HCEC 1CT (cell line): ENCODE data around the gene CREB3L1.

Source experiments
- DNase-seq: peaks from one replicate; pipeline ENCODE4 v3.0.0-alpha.2; 2017

CREB3L1 gene, protein sequence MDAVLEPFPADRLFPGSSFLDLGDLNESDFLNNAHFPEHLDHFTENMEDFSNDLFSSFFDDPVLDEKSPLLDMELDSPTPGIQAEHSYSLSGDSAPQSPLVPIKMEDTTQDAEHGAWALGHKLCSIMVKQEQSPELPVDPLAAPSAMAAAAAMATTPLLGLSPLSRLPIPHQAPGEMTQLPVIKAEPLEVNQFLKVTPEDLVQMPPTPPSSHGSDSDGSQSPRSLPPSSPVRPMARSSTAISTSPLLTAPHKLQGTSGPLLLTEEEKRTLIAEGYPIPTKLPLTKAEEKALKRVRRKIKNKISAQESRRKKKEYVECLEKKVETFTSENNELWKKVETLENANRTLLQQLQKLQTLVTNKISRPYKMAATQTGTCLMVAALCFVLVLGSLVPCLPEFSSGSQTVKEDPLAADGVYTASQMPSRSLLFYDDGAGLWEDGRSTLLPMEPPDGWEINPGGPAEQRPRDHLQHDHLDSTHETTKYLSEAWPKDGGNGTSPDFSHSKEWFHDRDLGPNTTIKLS

DNA sequence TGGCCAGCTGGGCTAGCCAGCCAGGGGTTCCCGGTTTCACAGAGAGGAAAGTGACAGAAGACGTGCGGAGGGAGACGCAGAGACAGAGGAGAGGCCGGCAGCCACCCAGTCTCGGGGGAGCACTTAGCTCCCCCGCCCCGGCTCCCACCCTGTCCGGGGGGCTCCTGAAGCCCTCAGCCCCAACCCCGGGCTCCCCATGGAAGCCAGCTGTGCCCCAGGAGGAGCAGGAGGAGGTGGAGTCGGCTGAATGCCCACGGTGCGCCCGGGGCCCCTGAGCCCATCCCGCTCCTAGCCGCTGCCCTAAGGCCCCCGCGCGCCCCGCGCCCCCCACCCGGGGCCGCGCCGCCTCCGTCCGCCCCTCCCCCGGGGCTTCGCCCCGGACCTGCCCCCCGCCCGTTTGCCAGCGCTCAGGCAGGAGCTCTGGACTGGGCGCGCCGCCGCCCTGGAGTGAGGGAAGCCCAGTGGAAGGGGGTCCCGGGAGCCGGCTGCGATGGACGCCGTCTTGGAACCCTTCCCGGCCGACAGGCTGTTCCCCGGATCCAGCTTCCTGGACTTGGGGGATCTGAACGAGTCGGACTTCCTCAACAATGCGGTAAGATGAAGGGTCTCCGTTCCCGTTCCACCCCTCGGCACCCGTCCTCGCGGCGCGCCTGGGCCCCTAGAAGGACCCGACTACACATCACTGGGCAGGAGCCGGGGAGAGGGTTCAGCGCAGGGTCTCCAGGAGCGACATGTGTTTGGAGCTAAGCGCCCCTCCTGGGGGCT is at the start of gene CREB3L1:
CREB3L1 (plus strand) TSS at position 41 of the 765 bp plus-strand sequence; CDS start at position 491, 450 bp downstream.
- no peak for DNase-seq

DNA sequence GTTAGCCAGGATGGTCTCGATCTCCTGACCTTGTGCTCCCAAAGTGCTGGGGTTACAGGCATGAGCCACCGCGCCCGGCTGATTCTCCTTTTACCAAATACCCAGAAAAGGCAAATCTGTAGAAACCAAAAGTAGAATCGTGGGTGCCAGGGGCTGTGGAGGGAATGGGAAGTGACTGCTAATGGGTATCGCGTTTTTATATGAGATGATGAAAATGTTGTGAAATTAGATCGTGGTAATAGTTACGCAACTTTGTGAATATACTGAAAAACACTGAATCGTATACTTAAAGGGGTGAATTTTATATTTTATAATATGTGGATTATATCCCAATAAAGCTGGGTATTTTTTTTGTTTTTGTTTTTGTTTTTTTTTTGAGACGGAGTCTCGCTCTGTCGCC is 48.2 kb upstream of the CREB3L1 start:
- DNase-seq, result no peak

DNA sequence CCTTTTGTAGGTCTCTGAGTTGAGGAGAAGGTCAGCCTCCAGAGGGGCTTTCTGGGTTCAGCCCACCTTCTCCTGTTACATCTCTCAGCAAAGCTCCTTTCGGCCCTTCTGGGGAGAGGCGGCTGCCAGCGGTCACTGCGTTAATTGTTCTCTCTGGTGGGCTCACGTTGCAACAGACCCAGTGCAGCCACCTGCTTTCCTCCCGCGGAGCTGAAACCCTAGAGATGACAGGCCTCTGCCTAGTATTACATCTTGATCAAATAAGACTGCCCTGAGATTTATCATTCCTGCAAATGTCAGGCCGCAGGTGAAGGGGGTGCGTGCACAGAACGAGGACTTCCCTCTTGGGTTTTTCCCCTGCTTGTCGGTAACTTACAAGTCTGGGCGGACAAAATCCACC is 43.2 kb upstream of the CREB3L1 start:
- DNase-seq, result no peak

DNA sequence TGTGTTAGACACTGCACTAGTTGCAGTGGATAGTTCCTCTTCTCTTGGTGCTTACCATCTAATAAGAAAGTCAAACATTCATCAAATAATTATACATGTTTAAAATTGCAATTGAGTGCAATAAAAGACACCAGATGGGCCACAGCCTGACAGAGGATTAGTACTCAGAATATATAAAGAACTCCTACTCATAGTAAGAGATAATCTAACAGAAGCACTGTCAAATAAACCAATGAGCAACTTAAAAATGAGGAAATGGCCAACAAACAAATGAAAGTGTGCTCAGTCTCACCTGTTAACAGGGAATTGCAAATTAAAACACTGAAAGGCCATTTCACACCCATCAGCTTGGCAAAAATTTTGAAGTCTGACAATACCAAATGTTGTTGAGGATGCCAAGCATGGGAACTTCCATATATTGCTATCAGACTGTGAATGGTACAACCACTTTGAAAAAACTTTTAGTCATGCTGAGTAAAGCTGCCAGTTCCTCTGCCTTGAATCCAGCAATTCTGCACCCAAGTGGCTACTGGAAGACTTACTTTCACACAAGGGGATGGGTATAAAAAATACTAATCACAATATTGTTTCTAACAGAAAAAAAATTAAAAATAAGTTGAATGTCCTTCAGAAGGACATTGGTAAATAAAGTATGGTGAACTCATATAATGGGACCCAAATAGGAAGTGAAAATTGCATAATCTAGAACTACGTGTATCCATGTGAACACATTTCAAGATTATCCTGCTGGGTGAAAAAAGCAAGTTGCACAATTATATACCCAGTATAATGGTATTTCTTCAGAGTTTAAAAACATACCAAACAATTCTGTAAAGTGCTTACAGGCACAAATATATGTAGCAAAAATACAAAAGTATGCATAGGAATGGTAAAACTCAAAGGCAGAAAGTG is 41.4 kb upstream of the CREB3L1 start:
- DNase-seq, result peak; percentile 30

DNA sequence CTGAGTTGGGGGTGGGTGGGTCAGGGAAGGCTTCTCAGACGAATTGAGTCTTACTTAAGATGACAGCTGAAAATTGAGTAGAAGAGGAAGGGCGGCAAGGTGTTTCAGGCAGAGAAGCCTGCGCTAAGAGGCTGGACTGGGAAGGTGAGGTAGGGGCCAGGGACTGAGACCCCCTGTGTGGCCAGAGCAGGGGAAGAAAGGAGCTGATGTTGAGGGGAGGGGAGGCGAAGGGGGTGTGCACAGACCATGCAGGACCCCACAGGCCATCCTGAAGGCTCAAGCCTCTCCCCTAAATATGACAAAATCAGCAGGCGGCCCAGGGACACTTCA is 40.6 kb upstream of the CREB3L1 start:
- no peak for DNase-seq

DNA sequence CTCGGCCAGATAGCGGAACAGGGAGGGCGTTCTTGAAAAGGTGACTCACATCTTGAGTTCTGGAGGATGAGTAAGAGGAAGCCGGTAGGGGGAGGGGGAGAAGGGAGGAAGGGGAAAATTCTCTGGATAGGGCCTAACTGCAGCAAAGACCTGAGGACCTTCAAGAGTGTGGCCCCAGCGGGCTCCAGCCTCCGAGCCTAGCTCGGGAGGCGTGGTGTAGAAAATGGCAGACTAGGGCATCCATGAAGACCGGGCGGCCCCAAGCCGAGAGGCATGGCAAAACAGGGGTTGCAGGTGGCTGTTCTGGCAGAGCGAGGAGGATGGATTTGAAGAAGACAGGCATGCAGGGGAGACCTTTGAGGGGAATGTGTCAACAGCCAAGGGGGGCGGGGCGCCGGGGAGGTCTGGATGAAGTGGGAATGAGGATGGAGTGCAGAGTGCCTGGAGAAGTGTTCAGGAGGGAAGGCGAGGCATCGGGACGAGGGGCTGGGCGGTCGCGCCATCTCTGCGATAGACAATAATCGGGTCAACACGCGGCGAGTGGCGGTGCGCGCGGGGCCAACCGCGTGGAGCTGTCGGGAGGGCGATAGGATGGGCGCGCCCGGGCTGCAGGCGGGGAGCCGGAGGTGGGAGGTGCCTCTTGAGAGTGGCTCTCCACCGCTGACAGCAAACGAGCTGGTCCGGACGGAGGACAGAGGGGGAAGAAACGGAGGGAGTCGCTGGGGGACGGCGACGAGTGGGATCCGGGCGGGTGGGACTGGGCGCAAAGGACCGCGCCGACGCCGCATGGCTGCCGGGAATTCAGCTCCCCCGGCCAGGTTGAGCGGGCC is 40.0 kb upstream of the CREB3L1 start:
- peak; percentile 92 for DNase-seq

DNA sequence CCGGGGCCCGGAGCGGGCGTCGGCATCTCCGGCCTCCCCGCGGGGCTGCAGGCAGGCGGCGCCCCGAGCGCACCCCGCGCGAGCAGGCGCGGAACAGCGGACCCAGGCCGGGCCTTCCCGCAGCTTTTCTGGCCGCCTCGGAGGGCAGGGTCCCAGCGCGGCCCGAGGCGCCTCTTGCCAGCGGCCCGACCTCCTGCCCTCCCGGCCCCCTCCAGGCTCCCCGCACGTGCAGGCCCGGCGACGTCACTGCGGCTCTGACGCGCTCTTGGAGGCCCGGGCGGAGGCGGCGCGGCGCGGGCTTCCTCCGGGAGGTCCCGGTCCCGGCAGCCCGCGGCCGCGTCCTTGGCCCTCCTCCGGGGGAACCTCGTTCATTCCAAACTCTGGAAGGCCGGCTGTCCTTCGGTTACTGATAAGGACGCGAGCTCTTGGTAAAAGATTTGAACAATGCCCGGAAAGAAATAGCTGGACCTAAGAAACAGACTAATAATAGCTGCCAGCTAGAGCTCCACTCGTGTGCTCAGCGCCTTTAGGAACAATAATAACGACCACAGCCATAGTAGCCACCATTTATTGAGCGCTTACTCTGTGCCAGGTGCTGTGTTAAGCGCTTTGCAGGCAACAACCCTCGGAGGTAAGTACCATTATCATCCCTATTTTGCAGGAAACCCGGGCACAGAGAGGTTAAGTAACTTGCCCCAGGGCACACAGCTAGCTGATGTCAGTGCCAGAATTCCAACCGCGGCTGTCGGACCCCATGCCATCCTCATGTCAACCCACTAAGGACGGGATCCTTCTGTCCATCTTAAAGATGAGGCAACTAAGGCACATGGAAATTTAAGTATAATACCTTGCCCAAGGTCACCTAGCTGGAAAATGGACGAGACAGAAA is 39.1 kb upstream of the CREB3L1 start:
- peak; percentile 46 for DNase-seq

DNA sequence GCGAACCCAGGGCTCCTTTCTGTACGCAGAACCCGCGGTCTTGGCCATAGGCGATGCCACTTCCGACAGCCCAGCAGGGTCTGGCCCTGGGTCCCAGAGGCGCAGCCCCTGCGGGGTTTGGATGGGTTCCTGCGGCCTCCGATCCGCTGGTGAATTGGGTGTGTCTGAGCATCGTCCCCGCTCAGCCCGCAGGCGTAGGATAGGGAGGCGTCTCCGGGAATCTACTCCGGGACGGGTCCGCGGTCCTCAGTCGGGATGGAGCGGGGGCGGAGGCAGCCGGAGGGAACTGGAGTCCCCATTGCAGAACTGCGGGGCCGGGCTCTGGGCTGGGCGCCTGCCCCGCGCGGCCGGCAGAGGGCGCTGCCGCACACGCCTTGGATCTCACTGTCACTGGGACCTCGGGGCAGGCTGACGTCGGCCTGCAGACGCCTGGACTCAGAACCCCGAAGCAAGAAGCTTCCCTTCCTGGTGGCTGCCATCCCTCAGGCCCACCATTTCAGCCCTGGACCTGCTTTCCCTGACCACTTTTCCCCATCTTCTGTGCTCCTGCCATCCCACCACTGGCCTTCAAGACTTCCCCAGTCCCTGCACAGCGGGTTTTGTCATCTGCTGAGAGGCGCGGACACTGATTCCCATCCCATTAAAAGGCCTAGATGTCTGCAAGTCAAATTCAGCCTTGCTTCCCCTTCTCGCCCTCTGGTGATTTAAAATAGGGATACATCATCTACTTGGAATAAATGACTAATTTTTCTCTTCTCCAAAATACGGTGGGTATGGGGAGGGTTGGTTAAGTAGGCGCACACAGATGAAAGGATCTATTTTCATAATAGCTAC is 38.3 kb upstream of the CREB3L1 start:
- DNase-seq, result peak; percentile 86

DNA sequence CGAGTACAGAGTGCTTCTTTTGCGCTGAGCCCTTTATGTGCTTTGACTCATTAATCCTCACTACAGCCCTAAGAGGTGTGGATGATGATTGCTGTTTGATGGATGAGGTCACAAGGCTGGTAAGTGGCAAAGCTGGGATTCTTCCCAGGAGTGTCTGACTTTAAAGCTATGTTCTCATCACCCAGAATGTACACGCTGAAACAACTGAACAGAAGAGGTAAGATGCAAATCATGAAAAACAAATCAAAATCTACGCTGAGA is 37.7 kb upstream of the CREB3L1 start:
- peak; percentile 3 for DNase-seq

DNA sequence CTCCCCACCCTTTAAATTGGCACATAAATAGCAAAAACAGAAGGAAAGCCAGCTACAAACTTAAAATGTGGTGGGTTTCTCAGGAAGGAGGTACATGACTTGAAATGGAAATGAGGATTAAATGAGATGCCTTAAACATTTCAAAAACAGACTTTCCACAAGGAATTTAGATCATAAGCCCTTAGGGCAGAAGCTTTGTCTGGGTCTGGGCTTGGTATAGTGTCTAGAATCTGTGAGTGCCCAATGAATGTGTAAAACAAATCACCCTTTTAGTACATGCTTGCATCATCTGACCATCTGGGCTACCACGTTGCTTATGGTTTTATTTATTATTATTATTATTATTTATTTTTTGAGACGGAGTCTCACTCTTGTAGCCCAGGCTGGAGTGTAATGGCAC is 37.1 kb upstream of the CREB3L1 start:
- no peak for DNase-seq

DNA sequence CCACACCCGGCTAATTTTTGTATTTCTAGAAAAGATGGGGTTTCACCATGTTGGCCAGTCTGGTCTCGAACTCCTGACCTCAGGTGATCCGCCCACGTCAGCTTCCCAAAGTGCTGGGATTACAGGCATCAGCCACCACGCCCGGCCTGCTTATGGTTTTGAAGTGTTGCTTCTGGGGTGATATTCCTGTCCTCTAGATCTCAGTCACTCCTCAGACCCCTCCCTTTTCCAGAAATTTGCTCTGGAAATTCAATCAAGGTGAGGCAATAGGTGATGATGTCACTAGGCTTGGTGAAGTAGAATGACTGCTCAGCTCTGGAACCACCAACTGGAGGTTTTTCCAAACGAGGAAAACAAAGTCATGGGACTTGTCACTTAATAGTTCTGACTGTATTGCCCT is 36.6 kb upstream of the CREB3L1 start:
- DNase-seq, result no peak

DNA sequence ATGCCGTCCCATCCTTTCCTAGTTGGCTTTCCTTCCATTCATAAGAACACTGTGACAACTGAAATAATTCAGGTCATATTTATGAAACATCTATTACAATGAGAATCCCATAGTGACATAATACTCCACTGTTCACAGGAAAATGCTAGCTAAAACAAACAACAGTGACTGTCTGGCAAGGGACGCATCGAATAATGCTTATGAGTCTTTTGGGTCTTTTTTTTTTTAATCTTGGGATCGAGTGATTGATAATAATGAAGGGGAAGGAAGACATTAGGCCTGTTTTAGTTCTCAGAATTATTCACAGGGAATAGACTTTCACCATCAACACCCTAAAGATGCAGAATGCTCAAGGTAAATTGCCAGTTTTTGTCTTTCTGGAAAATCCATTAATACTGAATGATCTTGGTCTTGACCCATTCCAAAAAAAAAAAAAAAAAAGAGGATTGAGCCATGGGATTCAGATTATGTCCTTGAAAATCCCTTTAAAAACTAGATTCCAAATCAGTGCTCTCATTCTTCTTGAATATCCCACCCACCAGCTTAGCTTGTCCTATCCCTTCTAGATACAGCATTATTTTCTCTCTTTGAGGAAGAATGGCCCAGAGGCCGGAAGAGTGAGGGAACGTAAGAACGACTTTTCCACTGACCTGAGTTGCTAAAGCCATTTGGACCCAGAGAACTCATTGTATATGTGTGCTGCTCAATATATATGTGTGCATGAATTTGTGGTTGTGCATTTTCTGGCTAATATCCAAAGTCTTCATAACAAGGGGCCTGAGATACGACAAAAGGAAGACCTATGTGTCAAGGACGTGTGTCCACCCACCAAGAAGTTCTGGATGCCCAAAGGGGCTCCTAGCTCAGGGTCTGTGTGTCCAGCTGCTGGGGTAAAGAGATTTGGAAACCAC is 35.2 kb upstream of the CREB3L1 start:
- DNase-seq, result no peak

DNA sequence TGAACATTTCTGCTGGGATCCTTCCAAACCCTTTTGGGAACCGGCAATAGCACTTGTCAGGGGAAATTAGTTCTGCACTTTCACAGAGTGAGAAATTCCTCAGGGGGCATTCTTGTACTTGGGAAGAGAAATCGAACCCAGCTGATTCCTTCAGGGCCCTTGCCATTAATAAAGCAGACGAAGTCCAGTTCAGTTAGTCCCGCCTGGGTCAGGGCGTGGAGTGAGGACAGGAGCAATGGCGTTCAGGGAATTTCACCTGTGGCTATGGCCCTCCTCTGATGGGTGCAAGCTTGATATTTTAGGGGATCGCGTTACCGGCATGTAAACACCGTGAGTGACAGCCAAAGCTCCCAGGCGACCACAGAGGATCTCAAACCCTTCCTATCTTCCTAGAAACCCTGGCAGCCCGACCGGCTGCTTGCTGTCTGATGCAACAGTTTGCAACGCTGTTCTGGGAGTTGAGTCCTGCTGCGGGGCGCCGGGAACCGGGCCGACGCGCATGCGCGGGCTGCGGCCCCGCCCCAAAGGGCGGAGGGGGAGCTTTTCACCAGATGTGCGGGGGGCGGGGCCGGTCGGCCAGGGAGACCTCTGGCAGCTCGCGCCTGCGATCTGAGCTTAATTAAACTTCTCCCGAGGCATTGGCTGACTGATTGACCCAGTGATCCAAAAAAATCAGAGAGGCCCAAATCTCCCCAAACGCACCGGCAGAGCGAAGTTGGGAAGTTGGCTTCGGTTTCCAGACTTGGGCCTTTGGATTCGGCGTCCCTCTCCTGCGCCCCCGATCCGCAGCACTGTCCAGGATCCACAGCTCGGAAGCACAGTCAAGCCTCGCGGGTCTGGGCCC is 34.3 kb upstream of the CREB3L1 start:
- DNase-seq, result peak; percentile 90

DNA sequence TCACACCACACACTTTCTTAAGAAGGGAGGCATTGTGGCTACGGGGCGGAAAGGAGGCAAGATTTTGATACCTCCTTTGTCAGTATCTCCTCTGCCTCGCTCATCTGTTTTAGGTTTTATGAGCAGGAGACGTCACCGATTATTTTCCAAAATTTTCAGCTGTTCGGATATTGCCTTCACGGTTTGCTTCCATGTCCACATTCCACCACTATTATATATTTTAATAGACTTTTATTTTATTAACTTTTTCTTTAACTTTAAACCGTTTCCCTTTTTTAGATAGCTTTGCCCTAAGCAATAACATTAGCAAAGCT is 33.7 kb upstream of the CREB3L1 start:
- DNase-seq, result no peak

DNA sequence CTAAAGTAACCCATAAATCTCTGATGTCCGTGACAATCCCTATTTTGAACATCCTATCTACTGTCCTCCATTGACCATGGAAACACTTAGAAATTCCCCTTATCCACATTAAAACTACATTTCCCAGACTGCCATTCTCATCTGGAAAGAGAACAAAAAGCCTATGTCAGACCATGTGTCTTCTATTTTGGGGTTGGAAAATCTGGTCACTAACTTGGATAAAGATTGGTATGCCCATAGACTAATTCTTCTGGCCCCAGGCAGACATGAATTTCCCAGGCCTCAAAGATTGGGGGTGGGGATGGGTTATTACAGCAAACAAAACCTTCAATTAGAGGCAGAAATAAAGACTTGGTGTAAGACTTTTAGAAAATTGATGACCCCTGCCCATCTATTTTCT is 30.9 kb upstream of the CREB3L1 start:
- DNase-seq, result peak; percentile 43

DNA sequence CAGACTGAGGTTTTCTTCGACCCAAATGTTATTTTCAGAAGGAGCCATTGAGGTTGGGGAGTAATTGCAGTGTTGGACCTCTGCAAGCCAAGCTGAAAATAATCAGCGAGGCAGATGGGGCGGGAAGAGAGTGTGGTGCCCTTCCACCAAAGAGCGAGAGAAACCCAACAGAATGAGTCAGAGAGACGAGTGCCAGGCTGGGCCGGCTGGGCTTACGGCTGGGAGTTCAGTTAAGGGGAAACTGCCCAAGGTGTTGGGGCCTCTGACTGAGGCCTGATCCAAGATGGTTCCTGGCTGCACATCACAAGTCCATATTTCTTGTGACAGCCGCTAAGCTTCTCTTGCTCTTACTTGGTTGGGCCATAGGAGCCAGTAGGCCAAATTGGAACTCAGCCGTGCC is 30.4 kb upstream of the CREB3L1 start:
- DNase-seq, result peak; percentile 8

DNA sequence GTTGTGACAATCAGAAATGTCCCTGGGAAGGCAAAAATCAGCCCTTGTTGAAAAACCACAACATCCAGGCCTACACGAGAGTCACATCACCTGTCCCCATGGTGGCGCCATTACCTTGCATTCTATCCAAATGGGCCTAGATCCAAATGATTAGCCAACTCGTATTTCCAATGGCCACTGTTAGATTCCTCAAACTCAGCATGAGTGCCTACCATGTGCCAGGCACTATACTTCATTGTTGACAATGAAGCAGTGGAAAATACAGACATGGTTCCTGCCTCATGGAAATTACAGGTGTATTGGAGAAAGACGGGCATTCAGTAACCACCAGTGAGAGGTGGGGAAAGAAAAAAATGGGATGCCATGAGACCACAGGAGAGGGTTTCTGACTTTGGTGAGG is 29.8 kb upstream of the CREB3L1 start:
- DNase-seq, result peak; percentile 52

DNA sequence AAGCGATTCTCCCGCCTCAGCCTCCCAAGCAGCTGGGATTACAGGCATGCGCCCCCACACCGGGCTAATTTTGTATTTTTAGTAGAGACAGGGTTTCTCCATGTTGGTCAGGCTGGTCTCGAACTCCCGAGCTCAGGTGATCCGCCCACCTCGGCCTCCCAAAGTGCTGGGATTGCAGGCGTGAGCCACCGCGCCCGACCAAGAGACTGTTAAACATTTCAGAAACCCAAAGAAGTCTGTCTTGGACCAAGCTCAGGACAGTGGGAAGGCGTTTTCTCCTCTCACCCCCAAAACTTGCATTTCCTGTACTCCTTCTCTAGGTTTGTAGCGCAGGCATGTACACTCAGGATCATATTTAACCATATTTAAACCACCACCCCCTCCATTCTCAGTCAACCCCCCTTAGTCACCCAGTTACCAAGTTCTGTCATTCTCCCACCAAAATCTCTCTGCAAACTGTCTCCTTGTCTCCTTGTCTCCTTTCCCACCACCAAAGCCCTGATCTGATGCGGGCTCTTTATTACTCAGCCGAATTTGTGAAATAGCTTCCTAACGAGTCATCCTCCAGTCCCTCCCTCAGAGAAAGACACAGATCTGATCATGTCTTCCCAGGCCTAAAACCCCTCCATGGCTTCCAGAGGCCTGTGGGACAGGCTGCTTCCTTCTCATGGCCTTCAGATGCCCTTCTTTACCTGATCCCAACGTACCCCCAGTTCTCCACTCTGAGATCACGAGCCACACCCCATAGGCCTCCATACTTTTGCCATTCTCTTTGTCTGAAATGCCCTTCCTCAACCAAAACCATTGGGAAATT is 29.0 kb upstream of the CREB3L1 start:
- DNase-seq, result peak; percentile 95
